OCI-LY3 (cell line): Measurements from ENCODE around the gene CPS1.
A peak's percentile ranks its signal among the peaks of the same experiment; 100 is the strongest.

ENCODE experiments used
- H2AFZ ChIP-seq: fragments of 200-600, 300-600 bp; shearing (Covaris generic); 2 replicates; pipeline ENCODE4 v1.6.0; 2014; ENCODE audit warnings: antibody characterized with exemption, low read depth, low read length
- H3K27ac ChIP-seq: fragments of 200-600, 300-600 bp; sonication (generic); 2 replicates; pipeline ENCODE4 v1.5.1; 2014; ENCODE audit warnings: mild to moderate bottlenecking, low read length, moderate library complexity, mixed read lengths
- H3K27me3 ChIP-seq: fragments of 200-600, 300-600 bp; sonication (generic); 2 replicates; pipeline ENCODE4 v1.6.1; 2014; ENCODE audit warnings: low read depth, low read length, mixed read lengths
- H3K36me3 ChIP-seq: fragments of 200-600, 300-600 bp; sonication (generic); replicated peaks from 2 replicates; pipeline ENCODE3; 2014; ENCODE audit warnings: low read depth, low read length, mixed read lengths
- H3K4me1 ChIP-seq: fragments of 300-600, 200-600 bp; sonication (generic); 2 replicates; pipeline ENCODE4 v1.6.1; 2014; ENCODE audit warnings: low read length, mixed read lengths
- H3K4me2 ChIP-seq: fragments of 200-600, 300-600 bp; sonication (generic); 2 replicates; pipeline ENCODE4 v1.6.1; 2014; ENCODE audit warnings: low read length, mixed read lengths
- H3K4me3 ChIP-seq: fragments of 300-600, 200-600 bp; sonication (generic); 2 replicates; pipeline ENCODE4 v1.5.1; 2014; ENCODE audit warnings: antibody characterized with exemption, mild to moderate bottlenecking, low read length, moderate library complexity
- H3K79me2 ChIP-seq: fragments of 300-600, 200-600 bp; shearing (Covaris generic); 2 replicates; pipeline ENCODE4 v1.6.1; 2014; ENCODE audit warnings: mild to moderate bottlenecking, low read length, mixed read lengths
- H3K9ac ChIP-seq: fragments of 300-600, 200-600 bp; shearing (Covaris generic); 2 replicates; pipeline ENCODE4 v1.6.0; 2014; ENCODE audit warnings: mild to moderate bottlenecking, low read length, moderate library complexity
- H3K9me3 ChIP-seq: fragments of 200-600, 300-600 bp; shearing (Covaris generic); 2 replicates; pipeline ENCODE4 v1.6.1; 2014; ENCODE audit warnings: low read length, mixed read lengths; ENCODE audit not compliant: insufficient read depth
- H4K20me1 ChIP-seq: fragments of 200-600, 300-600 bp; sonication (generic); 2 replicates; pipeline ENCODE4 v1.6.1; 2016; ENCODE audit warnings: low read length, mixed read lengths; ENCODE audit not compliant: insufficient read depth
- EZH2phosphoT487 ChIP-seq: fragments of 200-600 bp; shearing (Covaris generic); IDR thresholded peaks from 2 replicates; pipeline ENCODE4 v1.6.1; 2018; ENCODE audit warnings: antibody characterized with exemption, mixed run types, low read depth
- TF ChIP-seq, protein P1 (sequence below): fragments of 200-600, 300-600 bp; sonication (generic); IDR thresholded peaks from 2 replicates; pipeline ENCODE4 v1.5.1; 2014; ENCODE audit warnings: antibody characterized with exemption, low read length, low read depth

The CPS1 gene

GRCh38 chr2:210536973-210537650 is 19.3 kb upstream of the CPS1 start:
- Histone ChIP-seq H3K79me2 (no peaks in the 10 kb centered on the region), H3K36me3 (no peaks in the 10 kb centered on the region), H2AFZ (0 out of 2 replicates have a peak overlapping the region, but pooled peaks have one; percentile 4), H3K4me1 (peaks cover 28% of the 10 kb centered on the region), H3K9ac (no peak overlapping the region), H3K9me3 (no peaks in the 10 kb centered on the region), H3K4me2 (peak overlapping the region; percentile 53), H4K20me1 (no peaks in the 10 kb centered on the region), H3K27ac (no peak overlapping the region), H3K27me3 (no peaks in the 10 kb centered on the region), H3K4me3 (peak overlapping the region; percentile 11; the same call in 1 of the 2 replicates)
- TF ChIP-seq, protein P1, sequence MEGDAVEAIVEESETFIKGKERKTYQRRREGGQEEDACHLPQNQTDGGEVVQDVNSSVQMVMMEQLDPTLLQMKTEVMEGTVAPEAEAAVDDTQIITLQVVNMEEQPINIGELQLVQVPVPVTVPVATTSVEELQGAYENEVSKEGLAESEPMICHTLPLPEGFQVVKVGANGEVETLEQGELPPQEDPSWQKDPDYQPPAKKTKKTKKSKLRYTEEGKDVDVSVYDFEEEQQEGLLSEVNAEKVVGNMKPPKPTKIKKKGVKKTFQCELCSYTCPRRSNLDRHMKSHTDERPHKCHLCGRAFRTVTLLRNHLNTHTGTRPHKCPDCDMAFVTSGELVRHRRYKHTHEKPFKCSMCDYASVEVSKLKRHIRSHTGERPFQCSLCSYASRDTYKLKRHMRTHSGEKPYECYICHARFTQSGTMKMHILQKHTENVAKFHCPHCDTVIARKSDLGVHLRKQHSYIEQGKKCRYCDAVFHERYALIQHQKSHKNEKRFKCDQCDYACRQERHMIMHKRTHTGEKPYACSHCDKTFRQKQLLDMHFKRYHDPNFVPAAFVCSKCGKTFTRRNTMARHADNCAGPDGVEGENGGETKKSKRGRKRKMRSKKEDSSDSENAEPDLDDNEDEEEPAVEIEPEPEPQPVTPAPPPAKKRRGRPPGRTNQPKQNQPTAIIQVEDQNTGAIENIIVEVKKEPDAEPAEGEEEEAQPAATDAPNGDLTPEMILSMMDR = no peak
- TF ChIP-seq EZH2phosphoT487 = no peak

DNA sequence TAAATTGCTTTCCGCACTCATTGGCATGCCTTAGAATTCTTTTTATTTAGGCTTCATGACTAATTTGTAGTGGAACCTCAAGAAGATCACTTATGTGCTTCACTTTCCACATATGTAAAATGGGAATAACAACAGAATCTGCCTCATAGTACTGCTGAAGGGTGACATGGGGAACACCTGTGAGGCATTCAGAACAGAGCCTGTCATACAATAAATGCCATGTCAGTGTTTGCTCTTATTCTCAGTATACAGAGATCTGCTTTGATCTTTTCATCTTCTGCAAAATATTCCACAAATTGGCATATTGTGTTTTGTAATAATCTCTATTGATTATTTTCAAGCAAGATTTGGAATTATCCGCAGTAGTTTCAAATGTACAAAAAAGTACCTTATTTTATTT is 17.4 kb upstream of the CPS1 start:
- Histone ChIP-seq H3K4me2 (no peak overlapping the region), H3K27me3 (no peaks in the 10 kb centered on the region), H3K36me3 (no peaks in the 10 kb centered on the region), H3K9ac (no peak overlapping the region), H3K4me1 (peaks cover 28% of the 10 kb centered on the region), H2AFZ (no peak overlapping the region), H3K27ac (no peak overlapping the region), H3K4me3 (no peak overlapping the region), H3K79me2 (no peaks in the 10 kb centered on the region), H4K20me1 (no peaks in the 10 kb centered on the region), H3K9me3 (no peaks in the 10 kb centered on the region)
- no peak for TF ChIP-seq EZH2phosphoT487

DNA sequence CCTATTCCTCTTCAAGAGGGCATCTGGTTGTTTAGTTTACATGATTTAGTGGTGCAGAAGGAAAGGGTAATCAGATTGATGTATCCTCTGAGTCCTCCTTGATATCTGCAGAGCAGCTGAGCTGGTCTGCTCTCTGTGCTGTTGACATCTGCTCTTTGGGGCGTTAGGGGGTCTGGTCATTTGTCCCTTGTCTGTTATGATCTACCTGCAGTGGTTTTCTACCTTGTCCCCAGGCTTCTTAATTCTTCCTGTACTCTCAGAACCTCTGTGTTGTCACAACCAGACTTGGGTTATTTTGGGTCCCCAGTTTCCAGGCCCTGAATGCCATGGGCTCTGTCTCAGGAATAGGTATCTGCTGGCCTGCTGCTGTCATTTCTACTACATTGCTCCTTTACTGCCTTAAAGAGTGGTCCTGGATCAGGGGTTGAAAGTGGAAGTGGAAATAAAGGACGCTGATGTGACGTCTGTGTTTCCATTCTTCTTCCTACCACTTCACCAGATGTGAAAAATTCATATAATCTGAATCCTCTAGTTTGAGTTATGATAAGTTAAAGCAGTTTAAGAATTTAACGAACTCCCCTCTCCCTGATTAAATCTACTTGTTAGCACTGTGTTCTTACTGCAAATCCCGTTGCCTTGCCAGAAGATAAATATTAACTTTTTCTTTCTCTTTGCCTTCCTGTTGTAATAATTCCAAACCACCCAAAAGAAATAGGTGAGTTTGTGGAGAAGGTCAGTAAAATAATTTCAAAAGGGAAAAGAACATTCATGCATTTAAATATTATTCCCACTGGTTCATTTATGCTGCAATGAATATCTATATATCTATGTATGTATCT is 16.6 kb upstream of the CPS1 start:
- H3K27ac ChIP-seq = no peak overlapping the region
- no peak overlapping the region for H3K9ac ChIP-seq
- H3K4me2 ChIP-seq = peak overlapping the region; percentile 74
- H4K20me1 ChIP-seq = no peaks in the 10 kb centered on the region
- peak overlapping the region; percentile 76 for H2AFZ ChIP-seq
- TF ChIP-seq, protein P1 = no peak
- no peak for TF ChIP-seq EZH2phosphoT487
- H3K36me3 ChIP-seq = no peaks in the 10 kb centered on the region
- H3K4me1 ChIP-seq = peaks cover 28% of the 10 kb centered on the region
- H3K27me3 ChIP-seq = no peaks in the 10 kb centered on the region
- H3K79me2 ChIP-seq = no peaks in the 10 kb centered on the region
- no peaks in the 10 kb centered on the region for H3K9me3 ChIP-seq
- H3K4me3 ChIP-seq = peak overlapping the region; percentile 57

- Histone ChIP-seq H3K4me2 (peak overlapping the region; percentile 74), H3K36me3 (no peaks in the 10 kb centered on the region), H3K9me3 (no peaks in the 10 kb centered on the region), H3K27ac (no peak overlapping the region), H3K9ac (no peak overlapping the region), H3K4me1 (peaks cover 28% of the 10 kb centered on the region), H3K4me3 (peak overlapping the region; percentile 57; the same call in 1 of the 2 replicates), H2AFZ (no peak overlapping the region), H3K27me3 (no peaks in the 10 kb centered on the region), H3K79me2 (no peaks in the 10 kb centered on the region), H4K20me1 (no peaks in the 10 kb centered on the region)
- TF ChIP-seq EZH2phosphoT487 = no peak
- TF ChIP-seq, protein P1 = no peak
Measured at GRCh38 chr2:210540471-210540870, 15.9 kb upstream of the CPS1 start.
